Lower lobe of right lung (tissue), 2 donors: ENCODE measurements around the gene ADGRD2. TPM values are rescaled to one million over a fixed set of nuclear protein-coding genes. Genes with fewer than 3 reads are reported as not detected.
A peak's percentile ranks its signal among the peaks of the same experiment; 100 is the strongest.

Experiments
- ATAC-seq, 2 donors: fragments of 200-7000 bp; cut with Tn5 transposase; one replicate each; pipeline ENCODE4 v1.9.1; 2020 to 2022; ENCODE audit warnings: mild to moderate bottlenecking in 2 of 2, moderate library complexity in 2 of 2
- DNase-seq: peaks from one replicate; pipeline ENCODE4 v3.0.0-alpha.2; 2020
- H3K27ac ChIP-seq: fragments of 200-600 bp; one replicate; pipeline ENCODE4 v1.8.0; 2022
- H3K27me3 ChIP-seq: fragments of 200-600 bp; one replicate; pipeline ENCODE4 v1.8.0; 2022; ENCODE audit warnings: low read depth
- H3K36me3 ChIP-seq: fragments of 200-600 bp; one replicate; pipeline ENCODE4 v1.8.0; 2022; ENCODE audit warnings: mild to moderate bottlenecking
- H3K4me1 ChIP-seq: fragments of 200-600 bp; one replicate; pipeline ENCODE4 v1.8.0; 2022
- H3K4me3 ChIP-seq: fragments of 200-600 bp; one replicate; pipeline ENCODE4 v1.8.0; 2022; ENCODE audit warnings: mild to moderate bottlenecking
- H3K9me3 ChIP-seq: fragments of 200-600 bp; one replicate; pipeline ENCODE4 v1.8.0; 2022
- intact Hi-C: fragments of 100-400 bp; cut with DNase I; formaldehyde crosslinking; loops from one replicate; pipeline ENCODE4 v1.11.0; 2022
- total RNA-seq: library from RNA; stranded (reverse); fragmentation: NEBNext Ultra II Directional; extraction: Animal tissue kit (Norgen Biotek cat#: 25700); gene quantifications from one replicate; pipeline ENCODE4 v1.2.1, GENCODE V29; 2021
- TF ChIP-seq, protein P1 (sequence below): fragments of 200-600 bp; IDR thresholded peaks from one replicate; pipeline ENCODE4 v1.8.0; 2022; ENCODE audit warnings: antibody characterized with exemption, mild to moderate bottlenecking
- donor health status: DM: no; HTN: yes; CAD: no; lungs with severe emphysema.

Gene ADGRD2
- total RNA-seq, 1 donor from 2014 or later, result not detected

DNA sequence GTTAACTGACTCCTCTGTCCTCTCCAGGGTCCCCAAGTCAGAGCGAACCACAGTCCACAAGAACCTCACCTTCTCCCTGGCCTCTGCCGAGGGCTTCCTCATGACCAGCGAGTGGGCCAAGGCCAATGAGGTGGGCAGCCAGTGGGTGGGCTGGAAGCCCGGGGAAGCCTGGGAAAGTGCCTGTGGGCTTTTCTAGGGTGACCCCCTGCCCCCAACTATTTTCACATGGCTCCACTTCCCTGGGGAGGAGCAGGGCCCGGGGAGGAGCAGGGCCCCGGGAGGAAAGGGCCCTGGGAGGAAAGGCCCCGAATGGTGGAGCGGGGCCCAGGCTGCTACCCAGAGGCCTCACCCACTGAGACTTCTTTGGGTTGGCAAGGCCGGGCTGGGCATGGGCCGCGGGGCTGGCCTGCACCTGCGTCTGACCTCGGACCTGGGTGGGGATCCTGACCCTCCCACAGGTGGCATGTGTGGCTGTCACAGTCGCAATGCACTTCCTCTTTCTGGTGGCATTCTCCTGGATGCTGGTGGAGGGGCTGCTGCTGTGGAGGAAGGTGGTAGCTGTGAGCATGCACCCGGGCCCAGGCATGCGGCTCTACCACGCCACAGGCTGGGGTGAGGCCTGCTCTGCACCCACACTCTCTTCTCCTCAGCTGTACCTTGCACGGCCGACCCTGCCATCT lies 17.9 kb downstream of the ADGRD2 start:
- intact Hi-C loops, result no loop called here
- Histone ChIP-seq H3K27ac (no peak overlapping the region), H3K4me1 (no peaks in the 10 kb centered on the region), H3K4me3 (no peak overlapping the region), H3K9me3 (peaks cover 2% of the 10 kb centered on the region), H3K36me3 (no peaks in the 10 kb centered on the region), H3K27me3 (peaks cover 6% of the 10 kb centered on the region)
- DNase-seq, result peak; percentile 28
- no peak for ATAC-seq
- TF ChIP-seq, protein P1, sequence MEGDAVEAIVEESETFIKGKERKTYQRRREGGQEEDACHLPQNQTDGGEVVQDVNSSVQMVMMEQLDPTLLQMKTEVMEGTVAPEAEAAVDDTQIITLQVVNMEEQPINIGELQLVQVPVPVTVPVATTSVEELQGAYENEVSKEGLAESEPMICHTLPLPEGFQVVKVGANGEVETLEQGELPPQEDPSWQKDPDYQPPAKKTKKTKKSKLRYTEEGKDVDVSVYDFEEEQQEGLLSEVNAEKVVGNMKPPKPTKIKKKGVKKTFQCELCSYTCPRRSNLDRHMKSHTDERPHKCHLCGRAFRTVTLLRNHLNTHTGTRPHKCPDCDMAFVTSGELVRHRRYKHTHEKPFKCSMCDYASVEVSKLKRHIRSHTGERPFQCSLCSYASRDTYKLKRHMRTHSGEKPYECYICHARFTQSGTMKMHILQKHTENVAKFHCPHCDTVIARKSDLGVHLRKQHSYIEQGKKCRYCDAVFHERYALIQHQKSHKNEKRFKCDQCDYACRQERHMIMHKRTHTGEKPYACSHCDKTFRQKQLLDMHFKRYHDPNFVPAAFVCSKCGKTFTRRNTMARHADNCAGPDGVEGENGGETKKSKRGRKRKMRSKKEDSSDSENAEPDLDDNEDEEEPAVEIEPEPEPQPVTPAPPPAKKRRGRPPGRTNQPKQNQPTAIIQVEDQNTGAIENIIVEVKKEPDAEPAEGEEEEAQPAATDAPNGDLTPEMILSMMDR, result no peak

DNA sequence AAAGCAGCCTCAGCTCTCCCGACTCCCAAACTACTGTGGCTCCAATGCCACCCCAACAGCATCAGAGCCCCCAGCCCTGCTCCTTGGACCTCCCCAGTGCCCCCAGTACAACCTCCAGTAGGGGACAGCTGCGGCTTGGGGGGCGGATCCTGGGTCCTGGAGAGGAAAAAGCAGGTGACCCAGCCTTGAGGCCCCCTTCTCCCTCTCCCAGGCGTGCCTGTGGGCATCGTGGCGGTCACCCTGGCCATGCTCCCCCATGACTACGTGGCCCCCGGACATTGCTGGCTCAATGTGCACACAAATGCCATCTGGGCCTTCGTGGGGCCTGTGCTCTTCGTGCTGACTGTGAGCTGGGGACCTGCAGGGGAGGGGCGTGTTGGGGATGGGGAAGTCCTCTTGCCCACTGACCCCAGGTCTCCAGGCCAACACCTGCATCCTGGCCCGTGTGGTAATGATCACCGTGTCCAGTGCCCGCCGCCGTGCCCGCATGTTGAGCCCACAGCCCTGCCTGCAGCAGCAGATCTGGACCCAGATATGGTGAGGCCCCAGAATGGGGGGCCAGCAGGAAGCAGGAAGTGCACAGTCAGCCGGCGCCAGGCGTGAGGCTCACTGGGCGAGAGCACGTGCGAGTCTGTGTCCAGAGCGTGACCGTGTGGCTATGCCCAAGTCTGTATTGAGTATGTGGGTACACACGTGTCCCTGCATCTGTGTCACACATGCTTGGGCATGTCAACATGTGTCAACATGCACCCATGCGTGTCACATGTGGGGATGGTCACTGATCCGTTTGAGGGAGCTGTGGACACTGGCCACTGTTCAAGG lies 19.0 kb downstream of the ADGRD2 start:
- intact Hi-C loops, result no loop called here
- peaks cover 6% of the 10 kb centered on the region for H3K27me3 ChIP-seq
- H3K36me3 ChIP-seq, result no peaks in the 10 kb centered on the region
- no peaks in the 10 kb centered on the region for H3K9me3 ChIP-seq
- no peak for ATAC-seq
- H3K27ac ChIP-seq, result no peak overlapping the region
- H3K4me3 ChIP-seq, result no peak overlapping the region
- TF ChIP-seq, protein P1, result no peak
- no peak for DNase-seq
- H3K4me1 ChIP-seq, result no peaks in the 10 kb centered on the region

DNA sequence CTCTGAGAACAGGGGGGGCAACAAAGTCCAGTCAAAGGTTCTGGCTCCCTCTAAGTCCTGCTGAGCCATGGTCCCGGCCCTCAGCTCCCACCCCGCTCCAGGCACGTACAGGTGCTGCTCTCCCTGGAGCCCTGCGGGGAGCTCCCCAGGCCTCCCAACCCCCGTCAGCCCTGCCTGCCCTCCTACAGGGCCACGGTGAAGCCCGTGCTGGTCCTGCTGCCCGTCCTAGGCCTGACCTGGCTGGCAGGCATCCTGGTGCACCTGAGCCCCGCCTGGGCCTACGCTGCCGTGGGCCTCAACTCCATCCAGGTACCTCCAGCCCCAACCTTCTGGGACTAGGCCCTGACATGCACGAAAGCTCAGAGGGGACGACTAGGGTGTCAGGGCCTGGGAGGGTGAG lies 20.1 kb downstream of the ADGRD2 start:
- DNase-seq, result no peak
- Histone ChIP-seq H3K4me3 (no peak overlapping the region), H3K27me3 (peaks cover 12% of the 10 kb centered on the region), H3K36me3 (no peaks in the 10 kb centered on the region), H3K4me1 (no peaks in the 10 kb centered on the region), H3K27ac (no peak overlapping the region), H3K9me3 (no peaks in the 10 kb centered on the region)
- intact Hi-C loops, result no loop called here
- TF ChIP-seq, protein P1, result no peak
- ATAC-seq, result no peak

DNA sequence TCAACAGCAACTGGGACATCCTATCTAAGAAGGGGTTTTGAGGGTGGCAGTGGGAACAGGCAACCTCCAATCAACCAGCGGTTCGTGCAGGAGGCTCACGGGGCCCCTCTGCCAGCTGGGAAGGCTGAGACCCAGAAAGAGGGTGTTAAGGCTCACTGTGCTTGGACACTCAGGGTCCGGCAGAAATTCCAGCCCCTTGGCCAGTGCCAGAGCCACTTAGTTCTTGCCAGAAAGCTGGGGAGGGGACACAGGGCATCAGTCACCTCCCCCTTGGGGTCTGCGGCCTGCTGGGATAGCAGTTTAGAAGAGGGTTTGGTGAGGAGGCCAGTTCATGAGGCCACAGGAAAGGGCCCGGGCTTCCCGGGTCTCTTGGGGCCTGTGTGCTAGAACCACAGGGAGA lies 20.5 kb downstream of the ADGRD2 start:
- DNase-seq (no peak), ATAC-seq (no peak)
- Histone ChIP-seq H3K4me3 (no peak overlapping the region), H3K36me3 (no peaks in the 10 kb centered on the region), H3K9me3 (no peaks in the 10 kb centered on the region), H3K4me1 (no peaks in the 10 kb centered on the region), H3K27ac (no peak overlapping the region), H3K27me3 (peaks cover 16% of the 10 kb centered on the region)
- intact Hi-C loops, result no loop called here
- TF ChIP-seq, protein P1, result no peak

DNA sequence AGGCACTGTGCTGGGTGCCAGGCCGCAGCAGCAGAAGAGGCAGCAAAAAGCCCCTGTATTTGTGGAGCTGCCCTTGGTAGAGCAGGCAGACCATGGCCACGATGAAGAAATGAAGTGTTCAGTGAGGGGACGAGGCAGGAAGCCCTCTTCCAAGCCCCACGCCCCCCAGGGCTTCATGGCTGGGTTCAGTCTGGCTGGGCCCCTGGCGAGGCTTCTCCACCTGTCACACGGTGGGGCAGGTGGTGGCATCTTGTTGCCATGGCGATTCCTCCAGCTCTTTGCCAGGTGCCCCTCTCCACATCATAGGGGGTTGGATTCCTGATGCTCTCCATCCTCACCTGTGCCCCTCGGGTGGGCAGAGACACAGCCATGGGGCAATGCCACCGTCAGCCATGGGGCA lies 21.5 kb downstream of the ADGRD2 start:
- DNase-seq (no peak), ATAC-seq (no peak)
- Histone ChIP-seq H3K9me3 (no peaks in the 10 kb centered on the region), H3K27me3 (peaks cover 26% of the 10 kb centered on the region), H3K27ac (no peak overlapping the region), H3K36me3 (no peaks in the 10 kb centered on the region), H3K4me3 (no peak overlapping the region), H3K4me1 (no peaks in the 10 kb centered on the region)
- intact Hi-C loops, result no loop called here
- TF ChIP-seq, protein P1, result no peak
